ENCODE data around the gene BBS9. TPM values are rescaled to one million over a fixed set of nuclear protein-coding genes. Genes with fewer than 3 reads are reported as not detected.

The BBS9 gene
- polyA plus RNA-seq, 1 donor from 2014 or later: 9.8 TPM

- no peak for TF ChIP-seq EP300 (conservative IDR thresholded peaks at IDR 0.05; ENCODE audit: poor library complexity, severe bottlenecking)
These were observed 399.7 kb downstream of the BBS9 start (continued) for GRCh38 chr7:33529070-33529469.

GRCh38 chr7:33530664-33531063 lies 401.3 kb downstream of the BBS9 start:
- H3K36me3 ChIP-seq (ENCODE audit: insufficient read depth, low read length): no peaks in the 10 kb centered on the region
- H3K27me3 ChIP-seq (ENCODE audit: insufficient read depth, low read depth, low read length): no peaks in the 10 kb centered on the region
- no peak overlapping the region for H3K4me3 ChIP-seq (ENCODE audit: low read length)
- no peaks in the 10 kb centered on the region for H3K9me2 ChIP-seq (ENCODE audit: insufficient read depth, low read length)
- H4K20me1 ChIP-seq (ENCODE audit: insufficient read depth): no peaks in the 10 kb centered on the region
- no peak overlapping the region for H3K4me2 ChIP-seq (ENCODE audit: low read length)
- no peak overlapping the region for H3K9ac ChIP-seq (ENCODE audit: low read length)
- H2AFZ ChIP-seq (ENCODE audit: low read depth, low read length): no peak overlapping the region
- TF ChIP-seq EP300 (conservative IDR thresholded peaks at IDR 0.05; ENCODE audit: poor library complexity, severe bottlenecking): no peak
- no peak for TF ChIP-seq EZH2 (IDR thresholded peaks at IDR 0.05; ENCODE audit: borderline replicate concordance, insufficient read depth, low read length, poor library complexity, severe bottlenecking)
- no peak for TF ChIP-seq POLR2AphosphoS5 (IDR thresholded peaks at IDR 0.05)
- no peak for TF ChIP-seq SMC3 (conservative IDR thresholded peaks at IDR 0.05; ENCODE audit: poor library complexity)
- no peak for TF ChIP-seq TAF1 (IDR thresholded peaks at IDR 0.05; ENCODE audit: low read depth)
- TF ChIP-seq CTCF (IDR thresholded peaks at IDR 0.05; ENCODE audit: poor library complexity, severe bottlenecking): no peak
- no peak for TF ChIP-seq MXI1 (conservative IDR thresholded peaks at IDR 0.05; ENCODE audit: poor library complexity, severe bottlenecking)
- TF ChIP-seq REST (IDR thresholded peaks at IDR 0.05; ENCODE audit: borderline replicate concordance): no peak
- TF ChIP-seq RAD21 (conservative IDR thresholded peaks at IDR 0.05): no peak
- no peaks in the 10 kb centered on the region for H3K9me3 ChIP-seq (ENCODE audit: low read length)
- H3K27ac ChIP-seq (ENCODE audit: low read length): no peak overlapping the region
- H3K79me2 ChIP-seq (replicated peaks; ENCODE audit: insufficient read depth, low read length): no peaks in the 10 kb centered on the region
- H3F3A ChIP-seq (ENCODE audit: insufficient read depth, low read length, poor library complexity, severe bottlenecking): no peaks in the 10 kb centered on the region

GRCh38 chr7:33531888-33532287 lies 402.5 kb downstream of the BBS9 start:
- no peaks in the 10 kb centered on the region for H3F3A ChIP-seq (ENCODE audit: insufficient read depth, low read length, poor library complexity, severe bottlenecking)
- TF ChIP-seq SMC3 (conservative IDR thresholded peaks at IDR 0.05; ENCODE audit: poor library complexity) (no peak), RAD21 (conservative IDR thresholded peaks at IDR 0.05) (no peak), EP300 (conservative IDR thresholded peaks at IDR 0.05; ENCODE audit: poor library complexity, severe bottlenecking) (no peak), POLR2AphosphoS5 (IDR thresholded peaks at IDR 0.05) (no peak), MXI1 (conservative IDR thresholded peaks at IDR 0.05; ENCODE audit: poor library complexity, severe bottlenecking) (no peak), EZH2 (IDR thresholded peaks at IDR 0.05; ENCODE audit: borderline replicate concordance, insufficient read depth, low read length, poor library complexity, severe bottlenecking) (no peak), TAF1 (IDR thresholded peaks at IDR 0.05; ENCODE audit: low read depth) (no peak), CTCF (IDR thresholded peaks at IDR 0.05; ENCODE audit: poor library complexity, severe bottlenecking) (no peak), REST (IDR thresholded peaks at IDR 0.05; ENCODE audit: borderline replicate concordance) (no peak)
- H3K27ac ChIP-seq (ENCODE audit: low read length): no peak overlapping the region
- no peak overlapping the region for H3K4me2 ChIP-seq (ENCODE audit: low read length)
- H3K79me2 ChIP-seq (replicated peaks; ENCODE audit: insufficient read depth, low read length): no peaks in the 10 kb centered on the region
- H3K4me3 ChIP-seq (ENCODE audit: low read length): no peak overlapping the region
- H3K9me3 ChIP-seq (ENCODE audit: low read length): no peaks in the 10 kb centered on the region
- H3K27me3 ChIP-seq (ENCODE audit: insufficient read depth, low read depth, low read length): no peaks in the 10 kb centered on the region
- H3K36me3 ChIP-seq (ENCODE audit: insufficient read depth, low read length): no peaks in the 10 kb centered on the region
- no peak overlapping the region for H2AFZ ChIP-seq (ENCODE audit: low read depth, low read length)
- H3K9me2 ChIP-seq (ENCODE audit: insufficient read depth, low read length): no peaks in the 10 kb centered on the region
- no peaks in the 10 kb centered on the region for H4K20me1 ChIP-seq (ENCODE audit: insufficient read depth)
- H3K9ac ChIP-seq (ENCODE audit: low read length): no peak overlapping the region

All from neural cell (in vitro differentiated cells).